SK-N-MC (cell line): Measurements from ENCODE around the gene USP26.
"Not testable (repeated sequence)": the region's sequence is repeated elsewhere in the genome, so short reads cannot be mapped to it uniquely, and the experiment has no call there.

Experiments used
- DNase-seq: peaks from one replicate; pipeline ENCODE4 v3.0.0-alpha.2; 2011; ENCODE audit warnings: low read depth, low spot score
- H3K27ac ChIP-seq: fragments of 200-600 bp; sonication (generic); 2 replicates; pipeline ENCODE4 v1.5.1; 2016; ENCODE audit warnings: mixed run types
- H3K36me3 ChIP-seq: fragments of 200-600 bp; sonication (generic); 2 replicates; pipeline ENCODE4 v1.6.1; 2017; ENCODE audit warnings: antibody characterized with exemption, low read length, mixed read lengths; ENCODE audit not compliant: insufficient read depth
- H3K4me3 ChIP-seq: fragments of 200-600 bp; sonication (generic); 2 replicates; pipeline ENCODE4 v1.5.1; 2016
- H3K9ac ChIP-seq: fragments of 200-600 bp; sonication (generic); 2 replicates; pipeline ENCODE4 v1.8.0; 2017; ENCODE audit warnings: mixed run types, mixed read lengths; ENCODE audit not compliant: insufficient read length
- H3K9me3 ChIP-seq: fragments of 200-600 bp; sonication (generic); 2 replicates; pipeline ENCODE4 v1.6.1; 2017; ENCODE audit warnings: low read depth, mild to moderate bottlenecking, antibody characterized with exemption, low read length, moderate library complexity, mixed read lengths
- EZH2 ChIP-seq: fragments of 200-600 bp; sonication (generic); IDR thresholded peaks from one replicate; pipeline ENCODE4 v1.6.1; 2017; ENCODE audit warnings: antibody characterized with exemption
- FOXP2 ChIP-seq: optimal IDR thresholded peaks from 2 replicates; pipeline ENCODE3; 2011; ENCODE audit warnings: mild to moderate bottlenecking, moderate library complexity; ENCODE audit not compliant: insufficient read depth; ENCODE audit errors: extremely low read length, control extremely low read depth
- POLR2AphosphoS5 ChIP-seq: IDR thresholded peaks from 2 replicates; pipeline ENCODE4 v1.6.1; 2012; ENCODE audit warnings: mild to moderate bottlenecking, low read depth, low read length, borderline replicate concordance

The USP26 gene, protein sequence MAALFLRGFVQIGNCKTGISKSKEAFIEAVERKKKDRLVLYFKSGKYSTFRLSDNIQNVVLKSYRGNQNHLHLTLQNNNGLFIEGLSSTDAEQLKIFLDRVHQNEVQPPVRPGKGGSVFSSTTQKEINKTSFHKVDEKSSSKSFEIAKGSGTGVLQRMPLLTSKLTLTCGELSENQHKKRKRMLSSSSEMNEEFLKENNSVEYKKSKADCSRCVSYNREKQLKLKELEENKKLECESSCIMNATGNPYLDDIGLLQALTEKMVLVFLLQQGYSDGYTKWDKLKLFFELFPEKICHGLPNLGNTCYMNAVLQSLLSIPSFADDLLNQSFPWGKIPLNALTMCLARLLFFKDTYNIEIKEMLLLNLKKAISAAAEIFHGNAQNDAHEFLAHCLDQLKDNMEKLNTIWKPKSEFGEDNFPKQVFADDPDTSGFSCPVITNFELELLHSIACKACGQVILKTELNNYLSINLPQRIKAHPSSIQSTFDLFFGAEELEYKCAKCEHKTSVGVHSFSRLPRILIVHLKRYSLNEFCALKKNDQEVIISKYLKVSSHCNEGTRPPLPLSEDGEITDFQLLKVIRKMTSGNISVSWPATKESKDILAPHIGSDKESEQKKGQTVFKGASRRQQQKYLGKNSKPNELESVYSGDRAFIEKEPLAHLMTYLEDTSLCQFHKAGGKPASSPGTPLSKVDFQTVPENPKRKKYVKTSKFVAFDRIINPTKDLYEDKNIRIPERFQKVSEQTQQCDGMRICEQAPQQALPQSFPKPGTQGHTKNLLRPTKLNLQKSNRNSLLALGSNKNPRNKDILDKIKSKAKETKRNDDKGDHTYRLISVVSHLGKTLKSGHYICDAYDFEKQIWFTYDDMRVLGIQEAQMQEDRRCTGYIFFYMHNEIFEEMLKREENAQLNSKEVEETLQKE

DNA sequence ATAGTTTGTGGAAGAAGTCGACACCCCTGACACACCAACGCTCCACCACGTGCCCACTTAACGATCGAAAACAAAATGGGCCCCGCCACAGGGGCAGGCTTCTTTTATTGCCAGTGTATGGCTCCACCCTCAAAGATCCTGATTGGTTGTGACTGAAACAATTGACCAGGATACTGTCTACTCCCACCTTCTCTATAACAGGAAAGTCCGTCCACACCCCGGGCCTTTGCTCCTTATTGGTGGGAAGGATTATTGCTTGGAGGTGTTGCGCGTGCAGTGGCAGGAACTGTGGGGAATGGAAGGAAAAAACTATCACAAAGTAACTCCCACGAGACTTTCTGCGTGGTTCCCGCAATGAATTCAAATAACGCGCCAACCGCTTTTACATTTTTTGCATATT, at the start of gene USP26:
USP26 (minus strand) TSS at position 79 of the 400 bp plus-strand sequence. CDS start 68,889 bp downstream, outside the sequence.
- TF ChIP-seq EZH2: no peak
- TF ChIP-seq FOXP2: no peak
- no peak for TF ChIP-seq POLR2AphosphoS5
- no peaks in the 10 kb centered on the region for H3K36me3 ChIP-seq
- no peak within 1 kb of the TSS for H3K9ac ChIP-seq
- no peaks in the 10 kb centered on the region for H3K9me3 ChIP-seq
- no peak for DNase-seq
- H3K27ac ChIP-seq: no peak within 1 kb of the TSS
- H3K4me3 ChIP-seq: no peak within 1 kb of the TSS

DNA sequence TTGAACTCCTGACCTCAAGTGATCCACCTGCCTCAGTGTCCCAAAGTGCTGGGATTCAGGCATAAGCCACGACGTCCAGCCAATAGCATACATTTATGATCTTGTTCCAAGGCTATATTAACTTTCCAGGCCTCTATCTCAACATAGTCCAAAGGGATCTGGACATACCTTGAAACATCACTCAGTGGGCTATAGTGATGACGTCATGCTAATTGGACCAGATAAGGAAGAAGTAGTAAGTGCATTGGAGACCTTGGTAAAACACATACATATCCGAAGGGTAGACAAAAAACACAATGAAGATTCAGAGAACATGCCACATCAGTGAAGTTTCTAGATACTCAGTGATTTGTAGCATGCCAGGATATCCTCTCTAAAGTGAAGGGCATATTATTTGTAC, 37.4 kb upstream of the USP26 start:
- Histone ChIP-seq H3K4me3 (no peak overlapping the region), H3K36me3 (no peaks in the 10 kb centered on the region), H3K27ac (no peak overlapping the region), H3K9ac (no peak overlapping the region), H3K9me3 (no peaks in the 10 kb centered on the region)
- no peak for TF ChIP-seq POLR2AphosphoS5
- TF ChIP-seq EZH2: no peak
- TF ChIP-seq FOXP2: no peak
- no peak for DNase-seq

DNA sequence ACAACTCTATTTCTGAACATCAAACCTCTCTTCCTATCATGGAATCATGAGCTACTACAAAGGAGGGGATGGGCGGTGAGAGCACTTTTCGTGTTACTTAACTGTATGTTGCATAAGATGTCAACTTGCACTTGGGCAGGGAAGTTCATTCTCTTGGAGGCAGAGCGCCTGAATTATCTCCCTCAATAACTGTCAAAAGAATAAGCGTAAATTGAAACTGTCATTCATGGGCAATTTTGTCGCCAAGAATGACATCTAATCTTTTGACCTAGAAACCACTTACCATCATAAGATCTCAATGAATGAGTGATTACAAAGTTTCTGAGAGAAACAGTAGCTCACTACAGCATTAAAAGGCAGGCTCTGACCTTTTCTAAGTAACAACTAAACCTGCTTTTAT, 23.5 kb upstream of the USP26 start:
- DNase-seq: no peak
- TF ChIP-seq FOXP2: no peak
- TF ChIP-seq POLR2AphosphoS5: no peak
- TF ChIP-seq EZH2: no peak
- Histone ChIP-seq H3K36me3 (no peaks in the 10 kb centered on the region), H3K27ac (no peak overlapping the region), H3K9ac (no peak overlapping the region), H3K4me3 (no peak overlapping the region), H3K9me3 (no peaks in the 10 kb centered on the region)

DNA sequence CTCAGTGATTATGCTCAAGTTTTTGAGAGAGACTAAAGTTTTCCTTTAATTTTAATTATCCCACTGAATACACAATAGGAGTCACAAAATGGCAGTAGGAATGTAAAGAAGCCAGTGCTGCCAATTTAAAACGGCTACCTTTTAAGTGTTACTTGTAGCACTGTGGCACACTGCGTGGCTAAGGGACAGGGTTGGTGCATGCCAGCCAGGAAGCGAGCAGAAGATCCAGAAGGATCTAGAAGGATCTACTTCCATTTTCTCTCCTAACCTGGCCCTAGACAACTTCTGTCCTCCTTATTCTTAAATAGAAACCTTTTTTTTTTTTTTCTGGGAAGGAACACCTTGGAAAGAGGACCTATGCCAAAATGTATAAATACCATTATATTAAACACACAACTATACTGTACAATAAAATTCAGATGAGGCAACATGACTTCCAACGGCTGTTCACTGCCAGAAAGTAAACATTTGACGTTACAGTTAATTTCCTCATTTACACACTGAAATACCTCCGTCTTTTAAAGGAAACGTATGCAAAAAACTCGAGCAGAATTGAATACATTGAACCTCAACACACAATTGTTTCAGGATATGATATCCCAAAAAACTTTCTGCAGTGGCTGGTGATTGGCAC, 2.7 kb downstream of the USP26 start:
- Histone ChIP-seq H3K36me3 (no peaks in the 10 kb centered on the region), H3K9me3 (no peaks in the 10 kb centered on the region), H3K27ac (no peak overlapping the region), H3K4me3 (no peak overlapping the region), H3K9ac (no peak overlapping the region)
- DNase-seq: no peak
- TF ChIP-seq POLR2AphosphoS5: no peak
- TF ChIP-seq FOXP2: no peak
- no peak for TF ChIP-seq EZH2

DNA sequence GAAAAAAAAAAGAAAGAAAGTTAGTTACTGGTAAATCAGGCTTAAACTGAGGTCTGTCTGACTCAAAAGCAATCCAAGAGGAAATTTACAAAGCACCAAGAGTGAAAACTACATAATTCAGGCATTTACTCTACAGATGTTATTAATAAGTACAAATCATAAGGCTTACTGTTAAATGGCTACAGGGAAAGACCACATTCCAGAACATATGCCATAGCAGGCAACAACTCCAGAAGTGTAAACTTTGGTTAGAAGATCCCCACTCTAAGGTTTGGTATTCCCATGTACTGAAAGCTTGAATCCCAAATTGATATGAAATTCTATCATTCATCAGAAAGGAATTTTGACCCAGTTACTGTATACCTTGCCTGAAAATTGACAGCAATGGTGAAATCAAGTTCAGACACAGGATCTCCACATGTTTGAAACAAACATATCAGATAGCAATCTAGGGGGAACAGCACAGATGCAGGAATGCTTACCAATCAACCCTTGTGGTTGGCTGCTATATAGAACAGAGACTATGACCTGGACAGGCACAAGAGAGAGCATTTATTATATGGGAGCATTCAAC, 6.6 kb downstream of the USP26 start:
- Histone ChIP-seq H3K27ac (no peak overlapping the region), H3K36me3 (no peaks in the 10 kb centered on the region), H3K4me3 (no peak overlapping the region), H3K9ac (no peak overlapping the region), H3K9me3 (no peaks in the 10 kb centered on the region)
- no peak for DNase-seq
- TF ChIP-seq EZH2: no peak
- TF ChIP-seq POLR2AphosphoS5: no peak
- no peak for TF ChIP-seq FOXP2

DNA sequence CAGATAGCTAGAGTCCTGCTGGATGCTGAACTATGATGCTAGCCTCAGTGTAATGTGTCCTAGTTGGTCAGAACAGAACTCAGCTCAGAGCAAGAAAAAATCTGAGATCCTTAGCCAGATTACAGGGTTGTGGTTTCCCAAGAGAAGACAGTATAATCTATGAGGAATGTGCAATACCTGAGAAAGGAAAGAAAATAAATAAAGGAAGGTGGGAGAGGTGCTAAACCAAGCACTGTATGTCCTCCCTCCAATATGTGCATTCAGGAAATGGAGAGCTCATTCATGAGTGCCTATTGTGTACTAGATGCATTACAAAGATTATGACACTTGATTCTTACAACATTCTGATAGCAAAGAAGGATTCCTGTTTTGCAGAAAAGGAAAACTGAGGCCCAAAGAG, 7.5 kb downstream of the USP26 start:
- Histone ChIP-seq H3K9me3 (no peaks in the 10 kb centered on the region), H3K4me3 (no peak overlapping the region), H3K27ac (no peak overlapping the region), H3K9ac (no peak overlapping the region), H3K36me3 (no peaks in the 10 kb centered on the region)
- no peak for DNase-seq
- TF ChIP-seq FOXP2 (no peak), EZH2 (no peak), POLR2AphosphoS5 (no peak)

DNA sequence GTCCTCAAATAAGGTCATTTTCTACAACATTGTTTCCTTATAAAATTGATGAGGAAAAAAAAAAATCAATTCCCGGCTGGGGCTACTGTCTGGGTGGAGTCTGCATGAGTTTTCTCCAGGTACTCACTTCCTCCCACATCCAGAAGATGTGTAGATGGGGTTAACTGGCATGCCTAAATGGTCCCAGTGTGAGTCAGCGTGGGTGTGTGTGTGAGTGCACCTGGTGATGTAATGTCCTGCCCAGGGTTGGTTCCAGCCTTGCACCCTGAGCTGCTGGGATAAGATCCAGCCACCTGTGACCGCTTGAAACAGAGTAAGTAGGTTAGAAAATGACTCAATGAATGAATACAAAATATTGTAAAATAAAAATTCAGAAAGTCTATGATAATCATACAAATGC, 11.1 kb downstream of the USP26 start:
- no peak for DNase-seq
- H3K9me3 ChIP-seq: no peaks in the 10 kb centered on the region
- H3K4me3 ChIP-seq: no peak overlapping the region
- H3K9ac ChIP-seq: no peak overlapping the region
- no peak overlapping the region for H3K27ac ChIP-seq
- no peaks in the 10 kb centered on the region for H3K36me3 ChIP-seq
- TF ChIP-seq POLR2AphosphoS5: no peak
- no peak for TF ChIP-seq FOXP2
- TF ChIP-seq EZH2: no peak

DNA sequence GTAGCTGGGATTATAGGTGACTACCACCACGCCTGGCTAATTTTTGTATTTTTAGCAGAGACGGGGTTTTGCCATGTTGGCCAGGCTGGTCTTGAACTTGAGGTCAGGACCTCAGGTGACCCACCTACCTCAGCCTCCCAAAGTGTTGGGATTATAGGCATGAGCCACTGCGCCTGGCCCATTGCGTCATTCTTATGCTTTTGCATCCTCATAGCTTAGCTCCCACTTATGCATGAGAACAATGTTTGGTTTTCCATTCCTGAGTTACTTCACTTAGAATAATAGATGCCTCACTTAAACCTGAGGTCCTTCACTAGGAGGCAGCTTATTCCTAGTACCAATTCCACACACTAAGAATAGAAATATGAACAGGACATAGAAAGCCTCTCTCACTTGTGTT, 11.9 kb downstream of the USP26 start:
- DNase-seq, H3K27ac ChIP-seq, H3K9ac ChIP-seq, H3K4me3 ChIP-seq, H3K9me3 ChIP-seq, H3K36me3 ChIP-seq: not testable (repeated sequence)
